ENCODE measurements around the gene TTPAL.

The TTPAL gene

DNA sequence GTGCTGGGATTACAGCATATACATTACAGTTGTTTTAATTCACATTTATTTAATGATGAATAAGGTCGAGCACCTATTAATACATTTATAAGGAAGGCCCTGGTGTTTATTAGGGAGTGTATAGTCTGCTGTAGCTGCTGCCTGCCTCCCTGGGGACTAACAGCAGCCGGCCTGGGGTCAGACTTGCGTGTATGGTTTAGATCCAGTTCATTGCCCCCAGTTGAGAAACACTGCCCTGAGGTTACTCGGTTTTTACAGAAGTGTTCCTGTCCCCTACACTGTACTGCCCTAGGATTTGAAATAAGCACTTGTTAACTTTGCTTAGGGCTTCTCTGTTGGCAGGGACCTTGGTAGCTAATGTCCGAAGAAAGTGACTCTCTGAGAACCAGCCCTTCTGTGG lies 4.0 kb downstream of the TTPAL start:
- TF ChIP-seq, protein P1, sequence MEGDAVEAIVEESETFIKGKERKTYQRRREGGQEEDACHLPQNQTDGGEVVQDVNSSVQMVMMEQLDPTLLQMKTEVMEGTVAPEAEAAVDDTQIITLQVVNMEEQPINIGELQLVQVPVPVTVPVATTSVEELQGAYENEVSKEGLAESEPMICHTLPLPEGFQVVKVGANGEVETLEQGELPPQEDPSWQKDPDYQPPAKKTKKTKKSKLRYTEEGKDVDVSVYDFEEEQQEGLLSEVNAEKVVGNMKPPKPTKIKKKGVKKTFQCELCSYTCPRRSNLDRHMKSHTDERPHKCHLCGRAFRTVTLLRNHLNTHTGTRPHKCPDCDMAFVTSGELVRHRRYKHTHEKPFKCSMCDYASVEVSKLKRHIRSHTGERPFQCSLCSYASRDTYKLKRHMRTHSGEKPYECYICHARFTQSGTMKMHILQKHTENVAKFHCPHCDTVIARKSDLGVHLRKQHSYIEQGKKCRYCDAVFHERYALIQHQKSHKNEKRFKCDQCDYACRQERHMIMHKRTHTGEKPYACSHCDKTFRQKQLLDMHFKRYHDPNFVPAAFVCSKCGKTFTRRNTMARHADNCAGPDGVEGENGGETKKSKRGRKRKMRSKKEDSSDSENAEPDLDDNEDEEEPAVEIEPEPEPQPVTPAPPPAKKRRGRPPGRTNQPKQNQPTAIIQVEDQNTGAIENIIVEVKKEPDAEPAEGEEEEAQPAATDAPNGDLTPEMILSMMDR (IDR thresholded peaks at IDR 0.05; ENCODE audit: low read depth, low read length): no peak
- H3K27me3 ChIP-seq: no peaks in the 10 kb centered on the region

DNA sequence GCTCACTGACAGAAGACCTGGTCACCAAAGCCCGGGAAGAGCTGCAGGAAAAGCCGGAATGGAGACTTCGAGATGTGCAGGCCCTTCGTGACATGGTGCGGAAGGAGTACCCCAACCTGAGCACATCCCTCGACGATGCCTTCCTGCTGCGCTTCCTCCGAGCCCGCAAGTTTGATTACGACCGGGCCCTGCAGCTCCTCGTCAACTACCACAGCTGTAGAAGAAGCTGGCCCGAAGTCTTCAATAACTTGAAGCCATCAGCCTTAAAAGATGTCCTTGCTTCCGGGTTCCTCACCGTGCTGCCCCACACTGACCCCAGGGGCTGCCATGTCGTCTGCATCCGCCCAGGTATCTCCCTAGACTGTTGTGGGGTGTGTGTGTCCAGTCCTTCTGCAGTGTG lies 4.4 kb downstream of the TTPAL start:
- DNase-seq: no peak
- Histone ChIP-seq H3K4me3 (ENCODE audit: low read depth, low read length) (no peak overlapping the region), H3K9me3 (no peaks in the 10 kb centered on the region), H3K4me1 (no peaks in the 10 kb centered on the region), H3K36me3 (peaks cover 7% of the 10 kb centered on the region), H3K27me3 (no peaks in the 10 kb centered on the region)
- TF ChIP-seq, protein P1 (IDR thresholded peaks at IDR 0.05; ENCODE audit: low read depth, low read length): no peak

More for the DNA sequence above, 4.0 kb downstream of the TTPAL start:
- no peak for DNase-seq
- H3K36me3 ChIP-seq: peaks cover 7% of the 10 kb centered on the region
- no peaks in the 10 kb centered on the region for H3K4me1 ChIP-seq
- no peaks in the 10 kb centered on the region for H3K9me3 ChIP-seq
- H3K4me3 ChIP-seq (ENCODE audit: low read depth, low read length): no peak overlapping the region

DNA sequence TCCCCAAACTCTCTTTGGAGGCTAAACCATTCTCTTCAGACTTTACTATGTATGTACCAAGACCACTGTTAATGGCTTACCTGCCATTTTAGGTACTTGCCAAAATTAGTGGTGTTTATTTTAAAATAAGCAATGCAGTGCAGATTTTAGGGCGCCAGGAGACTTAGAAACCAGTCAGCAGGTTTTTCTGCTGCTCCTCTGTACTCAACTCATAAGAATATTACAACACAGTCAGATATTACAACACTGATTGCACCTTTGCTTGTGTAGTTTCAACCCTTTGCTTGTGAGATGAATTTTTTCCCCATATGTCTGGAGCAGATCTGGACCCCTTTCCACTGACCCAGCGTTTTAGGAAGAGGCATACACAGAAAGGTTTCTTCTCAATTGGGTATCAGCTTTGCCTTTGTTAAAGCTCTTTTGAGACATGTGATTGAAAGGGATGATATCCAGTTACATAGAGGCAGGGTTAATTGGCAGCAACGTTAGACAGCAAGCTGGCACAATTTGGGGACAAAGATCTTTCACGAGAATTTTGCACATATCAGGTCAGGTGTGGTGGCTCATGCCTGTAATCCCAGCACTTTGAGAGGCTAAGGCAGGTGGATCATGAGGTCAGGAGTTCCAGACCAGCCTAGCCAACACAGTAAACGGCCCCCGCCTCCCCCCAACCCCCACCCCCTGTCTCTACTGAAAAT lies 6.2 kb downstream of the TTPAL start:
- DNase-seq: no peak
- TF ChIP-seq, protein P1 (IDR thresholded peaks at IDR 0.05; ENCODE audit: low read depth, low read length): no peak
- H3K9me3 ChIP-seq: no peaks in the 10 kb centered on the region
- H3K4me1 ChIP-seq: no peaks in the 10 kb centered on the region
- H3K27me3 ChIP-seq: no peaks in the 10 kb centered on the region
- peaks cover 7% of the 10 kb centered on the region for H3K36me3 ChIP-seq
- no peak overlapping the region for H3K4me3 ChIP-seq (ENCODE audit: low read depth, low read length)

DNA sequence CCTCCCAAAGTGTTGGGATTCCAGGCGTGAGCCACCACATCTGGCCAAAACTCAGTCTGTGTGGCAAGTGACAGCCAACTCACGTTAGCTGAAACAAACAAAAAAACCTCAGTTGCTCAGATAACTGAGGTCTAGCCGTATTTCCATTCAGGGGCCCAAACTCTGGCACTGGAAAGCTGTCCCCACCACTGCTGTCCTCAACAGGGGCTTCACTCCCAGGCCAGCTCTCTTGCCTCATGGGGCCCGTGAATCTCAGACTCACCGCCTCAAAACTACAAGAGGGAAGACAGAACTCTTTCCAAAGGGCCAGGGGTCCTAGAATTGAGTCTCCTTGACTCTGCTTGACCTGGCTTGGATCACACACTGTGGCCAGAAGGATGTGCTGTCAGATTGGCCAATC lies 7.4 kb downstream of the TTPAL start:
- Histone ChIP-seq H3K36me3 (peaks cover 7% of the 10 kb centered on the region), H3K4me1 (no peaks in the 10 kb centered on the region), H3K4me3 (ENCODE audit: low read depth, low read length) (no peak overlapping the region), H3K27me3 (no peaks in the 10 kb centered on the region), H3K9me3 (no peaks in the 10 kb centered on the region)
- TF ChIP-seq, protein P1 (IDR thresholded peaks at IDR 0.05; ENCODE audit: low read depth, low read length): no peak
- no peak for DNase-seq

DNA sequence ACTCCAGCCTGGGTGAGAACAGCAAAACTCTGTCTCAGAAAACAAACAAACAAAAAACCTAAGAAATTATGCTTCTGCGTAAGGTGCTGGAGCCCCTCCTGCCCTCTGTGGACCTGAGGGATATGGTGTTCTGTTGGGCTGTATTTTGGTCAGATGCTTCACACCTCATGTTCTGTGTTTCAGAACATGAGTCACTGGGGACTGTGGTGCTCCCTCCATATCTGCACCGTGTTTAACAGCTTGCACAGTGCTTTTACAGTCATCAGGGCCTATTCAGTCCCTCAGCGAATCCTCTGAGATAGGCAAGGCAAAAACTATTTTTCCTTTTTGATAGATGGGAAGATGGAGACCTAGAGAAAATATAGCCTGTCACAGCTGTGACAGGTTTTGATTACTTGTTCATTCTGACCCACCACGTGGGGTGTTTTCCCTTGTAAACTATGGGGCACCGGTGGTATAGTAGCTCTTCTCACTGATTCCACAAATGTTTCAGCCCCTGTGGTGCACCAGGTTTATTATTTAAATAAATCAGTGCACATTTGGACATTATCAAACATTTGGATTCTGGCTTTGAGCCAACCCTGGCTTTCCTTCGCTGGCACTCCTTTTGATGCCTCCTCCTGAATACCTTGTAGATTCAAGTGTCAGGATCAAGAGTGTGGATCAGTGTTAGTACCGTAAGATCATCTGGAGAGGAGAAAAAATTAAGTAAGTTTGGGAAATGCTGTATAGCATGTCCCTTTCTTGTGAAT lies 9.6 kb downstream of the TTPAL start:
- TF ChIP-seq, protein P1 (IDR thresholded peaks at IDR 0.05; ENCODE audit: low read depth, low read length): no peak
- Histone ChIP-seq H3K9me3 (no peaks in the 10 kb centered on the region), H3K27me3 (no peaks in the 10 kb centered on the region), H3K4me3 (ENCODE audit: low read depth, low read length) (no peak overlapping the region), H3K4me1 (no peaks in the 10 kb centered on the region), H3K36me3 (peaks cover 24% of the 10 kb centered on the region)
- no peak for DNase-seq

DNA sequence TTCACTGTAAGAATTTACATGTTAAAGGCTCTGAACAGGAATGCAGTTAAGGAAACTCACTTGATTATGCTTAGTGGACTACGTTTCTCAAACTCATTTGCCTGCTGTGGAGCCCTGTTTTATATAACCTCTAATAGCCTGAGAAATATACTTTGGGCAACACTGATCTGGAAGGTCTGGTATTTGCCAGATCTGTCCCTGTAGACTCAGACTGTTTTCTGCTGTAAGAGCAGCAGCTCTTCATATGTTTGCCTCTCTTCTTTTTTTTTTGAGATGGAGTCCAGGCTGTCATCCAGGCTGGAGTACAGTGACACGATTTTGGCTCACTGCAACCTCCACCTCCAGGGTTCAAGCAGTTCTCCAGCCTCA lies 10.1 kb downstream of the TTPAL start:
- no peaks in the 10 kb centered on the region for H3K4me1 ChIP-seq
- H3K36me3 ChIP-seq: peaks cover 26% of the 10 kb centered on the region
- TF ChIP-seq, protein P1 (IDR thresholded peaks at IDR 0.05; ENCODE audit: low read depth, low read length): no peak
- no peaks in the 10 kb centered on the region for H3K9me3 ChIP-seq
- H3K27me3 ChIP-seq: no peaks in the 10 kb centered on the region
- no peak overlapping the region for H3K4me3 ChIP-seq (ENCODE audit: low read depth, low read length)
- DNase-seq: no peak
